GM23338 (cell line): ENCODE results near the gene LPIN1. TPM values are rescaled to one million over a fixed set of nuclear protein-coding genes. Genes with fewer than 3 reads are reported as not detected.

ENCODE experiments used
- ATAC-seq: fragments of 200-7000 bp; cut with Tn5 transposase; 3 replicates; pipeline ENCODE4 v1.9.1; 2020
- DNase-seq: peaks from one replicate; pipeline ENCODE4 v3.0.0-alpha.2; 2015; ENCODE audit warnings: low spot score
- H2AFZ ChIP-seq: fragments of 200-600 bp; sonication (generic); 2 replicates; pipeline ENCODE4 v1.8.0; 2016; ENCODE audit warnings: antibody characterized with exemption, mild to moderate bottlenecking, moderate library complexity
- H3F3A ChIP-seq: fragments of 200-600 bp; sonication (generic); replicated peaks from 2 replicates; pipeline ENCODE4 v1.8.0; 2017; ENCODE audit warnings: antibody characterized with exemption, mixed run types, low read depth
- H3K27ac ChIP-seq: fragments of 200-600 bp; sonication (generic); 2 replicates; pipeline ENCODE4 v1.6.1; 2016; ENCODE audit warnings: low read depth
- H3K27me3 ChIP-seq: fragments of 200-600 bp; sonication (generic); 2 replicates; pipeline ENCODE4 v1.8.0; 2016; ENCODE audit warnings: mild to moderate bottlenecking, mixed run types, moderate library complexity; ENCODE audit not compliant: insufficient read depth
- H3K36me3 ChIP-seq: fragments of 200-600 bp; sonication (generic); 2 replicates; pipeline ENCODE4 v1.8.0; 2016; ENCODE audit warnings: mild to moderate bottlenecking; ENCODE audit not compliant: insufficient read depth
- H3K4me1 ChIP-seq: fragments of 200-600 bp; sonication (generic); 2 replicates; pipeline ENCODE4 v1.8.0; 2016; ENCODE audit warnings: mild to moderate bottlenecking, moderate library complexity; ENCODE audit not compliant: insufficient read depth
- H3K4me2 ChIP-seq: fragments of 200-600 bp; sonication (generic); 2 replicates; pipeline ENCODE4 v1.7.1; 2017; ENCODE audit warnings: mixed run types
- H3K4me3 ChIP-seq: fragments of 200-600 bp; sonication (generic); 2 replicates; pipeline ENCODE4 v1.6.1; 2016; ENCODE audit warnings: mixed run types
- H3K79me2 ChIP-seq: fragments of 200-600 bp; sonication (generic); replicated peaks from 2 replicates; pipeline ENCODE4 v1.8.0; 2017; ENCODE audit warnings: mild to moderate bottlenecking; ENCODE audit not compliant: insufficient read depth
- H3K9me2 ChIP-seq: fragments of 200-600 bp; sonication (generic); 2 replicates; pipeline ENCODE4 v1.8.0; 2017; ENCODE audit not compliant: insufficient read depth
- H4K20me1 ChIP-seq: fragments of 200-600 bp; sonication (generic); replicated peaks from 2 replicates; pipeline ENCODE4 v1.8.0; 2017; ENCODE audit warnings: mild to moderate bottlenecking; ENCODE audit not compliant: insufficient read depth
- H3K27ac Mint-ChIP-seq: 2 replicates; pipeline ENCODE4 v1.8.0; 2020; ENCODE audit warnings: inconsistent platforms, mild to moderate bottlenecking, moderate library complexity, mixed read lengths
- H3K27me3 Mint-ChIP-seq: 3 replicates; pipeline ENCODE4 v1.8.0; 2022; ENCODE audit warnings: low read depth, mild to moderate bottlenecking, moderate library complexity, mixed read lengths, inconsistent platforms; ENCODE audit not compliant: insufficient read depth, poor library complexity
- H3K36me3 Mint-ChIP-seq: 3 replicates; pipeline ENCODE4 v1.8.0; 2021; ENCODE audit warnings: low read depth, mild to moderate bottlenecking, inconsistent platforms, moderate library complexity, mixed read lengths
- H3K4me1 Mint-ChIP-seq: 3 replicates; pipeline ENCODE4 v1.8.0; 2020; ENCODE audit warnings: mild to moderate bottlenecking, inconsistent platforms, mixed read lengths
- H3K4me3 Mint-ChIP-seq: 3 replicates; pipeline ENCODE4 v1.8.0; 2021; ENCODE audit warnings: moderate library complexity, mild to moderate bottlenecking, inconsistent platforms, mixed read lengths
- H3K9me3 Mint-ChIP-seq: 3 replicates; pipeline ENCODE4 v1.8.0; 2020; ENCODE audit warnings: moderate library complexity, mild to moderate bottlenecking, inconsistent platforms, mixed read lengths
- CREB1 ChIP-seq: fragments of 250-450 bp; sonication (Bioruptor Pico); IDR thresholded peaks from 2 replicates; pipeline ENCODE4 v1.5.0; 2020; ENCODE audit warnings: low read depth, mild to moderate bottlenecking, moderate library complexity
- CTCF ChIP-seq, 2 experiments: fragments of 200-600 bp in 1 of 2; sonication (generic) in 1 of 2; conservative IDR thresholded peaks; 2 replicates each; pipeline versions ENCODE4 v1.5.1 to v1.6.1; 2016 to 2017; ENCODE audit warnings: antibody characterized with exemption in 2 of 2, low read depth in 2 of 2, mild to moderate bottlenecking in 2 of 2, moderate library complexity in 1 of 2
- ETS1 ChIP-seq: IDR thresholded peaks from 2 replicates; pipeline ENCODE4 v1.6.1; 2016; ENCODE audit warnings: antibody characterized with exemption
- EZH2 ChIP-seq: fragments of 200-600 bp; sonication (generic); IDR thresholded peaks from one replicate; pipeline ENCODE4 v1.8.0; 2017; ENCODE audit warnings: antibody characterized with exemption, mild to moderate bottlenecking, low read depth; ENCODE audit not compliant: unreplicated experiment
- EZH2phosphoT487 ChIP-seq: fragments of 200-600 bp; sonication (generic); IDR thresholded peaks from one replicate; pipeline ENCODE4 v1.8.1; 2018; ENCODE audit warnings: antibody characterized with exemption; ENCODE audit not compliant: unreplicated experiment
- JUNB ChIP-seq: IDR thresholded peaks from one replicate; pipeline ENCODE4 v1.6.1; 2016; ENCODE audit warnings: antibody characterized with exemption; ENCODE audit not compliant: unreplicated experiment
- NANOG ChIP-seq: IDR thresholded peaks from 2 replicates; pipeline ENCODE4 v1.6.1; 2016; ENCODE audit warnings: antibody characterized with exemption, borderline replicate concordance
- POLR2AphosphoS5 ChIP-seq: IDR thresholded peaks from 2 replicates; pipeline ENCODE4 v1.6.1; 2016; ENCODE audit warnings: antibody characterized with exemption, low read depth
- REST ChIP-seq: IDR thresholded peaks from one replicate; pipeline ENCODE4 v1.6.1; 2018; ENCODE audit warnings: antibody characterized with exemption; ENCODE audit not compliant: unreplicated experiment
- STAT1 ChIP-seq: IDR thresholded peaks from one replicate; pipeline ENCODE4 v1.6.1; 2016; ENCODE audit warnings: antibody characterized with exemption; ENCODE audit not compliant: unreplicated experiment
- ZNF114 ChIP-seq: fragments of 250-450 bp; sonication (Bioruptor Pico); IDR thresholded peaks from 2 replicates; pipeline ENCODE4 v1.5.0; 2020; ENCODE audit warnings: mild to moderate bottlenecking, moderate library complexity
- ZNF331 ChIP-seq: fragments of 250-450 bp; sonication (Bioruptor Pico); IDR thresholded peaks from 2 replicates; pipeline ENCODE4 v1.5.0; 2020; ENCODE audit warnings: low read depth, mild to moderate bottlenecking, moderate library complexity
- ZNF462 ChIP-seq: fragments of 250-450 bp; sonication (Bioruptor Pico); IDR thresholded peaks from 2 replicates; pipeline ENCODE4 v1.5.0; 2020; ENCODE audit warnings: mild to moderate bottlenecking, moderate library complexity
- polyA plus RNA-seq: library from polyadenylated mRNA; unstranded; fragments of >200 nt; fragmentation: Nextera tagmentation; extraction: Ambion mirVana; gene quantifications from 2 replicates; pipeline ENCODE4 v1.2.1, GENCODE V29; 2016
- total RNA-seq: library from RNA; depleted of rRNA; stranded (reverse); fragments of >200 nt; shearing (Covaris generic); gene quantifications from 2 replicates; pipeline ENCODE4 v1.2.3, GENCODE V29; 2014

Gene LPIN1
- total and polyA plus RNA-seq, 2 experiments from 2014 or later: 4.4 to 9.5 TPM

- Histone ChIP-seq H3K27ac (no peak overlapping the region), H3K27me3 (no peaks in the 10 kb centered on the region), H3K36me3 (no peaks in the 10 kb centered on the region), H2AFZ (no peak overlapping the region), H3K4me1 (no peaks in the 10 kb centered on the region), H3K79me2 (no peaks in the 10 kb centered on the region), H4K20me1 (no peaks in the 10 kb centered on the region), H3K4me3 (no peak overlapping the region), H3K4me2 (no peak overlapping the region), H3F3A (no peaks in the 10 kb centered on the region), H3K9me2 (no peaks in the 10 kb centered on the region)
- no peak for DNase-seq
- ATAC-seq: no peak
- no peaks in the 10 kb centered on the region for H3K27me3 Mint-ChIP-seq
- no peaks in the 10 kb centered on the region for H3K9me3 Mint-ChIP-seq
- no peaks in the 10 kb centered on the region for H3K4me1 Mint-ChIP-seq
- no peak overlapping the region for H3K4me3 Mint-ChIP-seq
- no peak overlapping the region for H3K27ac Mint-ChIP-seq
- peaks cover 5% of the 10 kb centered on the region; the same call in 2 of the 3 replicates for H3K36me3 Mint-ChIP-seq
- no peak for TF ChIP-seq CREB1 (CRISPR knock-in tag)
- TF ChIP-seq ZNF462 (CRISPR knock-in tag): no peak
- no peak for TF ChIP-seq POLR2AphosphoS5
- TF ChIP-seq CTCF (conservative IDR thresholded peaks at IDR 0.05; ENCODE audit: low read depth in 2 of 2): no peak
- TF ChIP-seq ZNF114: no peak
- no peak for TF ChIP-seq NANOG
- TF ChIP-seq ZNF331 (CRISPR knock-in tag): no peak
- TF ChIP-seq ETS1: no peak
- TF ChIP-seq STAT1: no peak
- no peak for TF ChIP-seq EZH2phosphoT487
- TF ChIP-seq JUNB: no peak
- TF ChIP-seq EZH2: no peak
- TF ChIP-seq REST: no peak
These were observed 51.4 kb downstream of the LPIN1 start for GRCh38 chr2:11797846-11798245.
